GM21825 (cell line): ENCODE data around the gene SAPCD2.

Source experiments
- ATAC-seq: cut with Tn5 transposase; IDR thresholded peaks from one replicate; pipeline ENCODE4 v1.9.1; 2021; ENCODE audit warnings: mild to moderate bottlenecking, moderate library complexity; ENCODE audit not compliant: unreplicated experiment

SAPCD2 gene

GRCh38 chr9:137082222-137082924 lies 12.0 kb upstream of the SAPCD2 start:
- no peak for ATAC-seq

GRCh38 chr9:137080260-137081122 lies 10.1 kb upstream of the SAPCD2 start:
- no peak for ATAC-seq

GRCh38 chr9:137079401-137079787 lies 9.0 kb upstream of the SAPCD2 start:
- ATAC-seq, result no peak

GRCh38 chr9:137078701-137079400 lies 8.5 kb upstream of the SAPCD2 start:
- no peak for ATAC-seq

GRCh38 chr9:137077758-137078693 lies 7.7 kb upstream of the SAPCD2 start:
- no peak for ATAC-seq

GRCh38 chr9:137077010-137077747 lies 6.8 kb upstream of the SAPCD2 start, which contains the start of gene UAP1L1:
Gene UAP1L1 (plus strand): TSS chr9:137077517. CDS start chr9:137077533, 16 bp downstream.
- ATAC-seq, result no peak

GRCh38 chr9:137076636-137077009 lies 6.3 kb upstream of the SAPCD2 start:
- no peak for ATAC-seq

- no peak for ATAC-seq
Observed at GRCh38 chr9:137075275-137075775, 5.0 kb upstream of the SAPCD2 start.

GRCh38 chr9:137074657-137075274 lies 4.4 kb upstream of the SAPCD2 start:
- ATAC-seq, result no peak

GRCh38 chr9:137073992-137074399 lies 3.6 kb upstream of the SAPCD2 start:
- no peak for ATAC-seq

GRCh38 chr9:137071282-137071681 lies 925 bp upstream of the SAPCD2 start:
- no peak for ATAC-seq

GRCh38 chr9:137070906-137071275 lies 534 bp upstream of the SAPCD2 start:
- ATAC-seq, result peak; percentile 3

- peak; percentile 8 for ATAC-seq
Observed at GRCh38 chr9:137069508-137070091, 757 bp downstream of the SAPCD2 start.

GRCh38 chr9:137068539-137069507 lies 1.5 kb downstream of the SAPCD2 start:
- no peak for ATAC-seq

GRCh38 chr9:137067860-137068538 lies 2.4 kb downstream of the SAPCD2 start:
- ATAC-seq, result peak; percentile 30

- no peak for ATAC-seq
Observed at GRCh38 chr9:137066096-137066861, 4.1 kb downstream of the SAPCD2 start.
